Tibial artery (tissue), 4 donors: ENCODE data around the gene GNB3.
"Not testable (repeated sequence)": the region's sequence is repeated elsewhere in the genome, so short reads cannot be mapped to it uniquely, and the experiment has no call there.

Source experiments
- DNase-seq, 2 donors: peaks; one replicate each; pipeline ENCODE4 v3.0.0-alpha.2; 2019
- H3K27ac ChIP-seq, 2 donors: fragments of 200-600 bp; sonication (generic) in 1 of 2; 1 replicate in 1 of 2; 2 replicates in 1 of 2; pipeline ENCODE4 v1.5.1; 2018 to 2019; ENCODE audit warnings: mild to moderate bottlenecking in 1 of 2
- H3K27me3 ChIP-seq, 2 donors: fragments of 200-600 bp; sonication (generic) in 1 of 2; one replicate each; pipeline versions ENCODE4 v1.5.1 to v1.6.0; 2016 to 2019
- H3K36me3 ChIP-seq, 3 donors: fragments of 200-600 bp; sonication (generic) in 2 of 3; one replicate each; pipeline ENCODE4 v1.5.1; 2016 to 2019; ENCODE audit warnings: mild to moderate bottlenecking in 2 of 3
- H3K4me1 ChIP-seq, 4 donors: fragments of 200-600 bp; sonication (generic) in 2 of 4; 1 replicate in 3 of 4; 2 replicates in 1 of 4; pipeline ENCODE4 v1.5.1; 2016 to 2019
- H3K4me3 ChIP-seq, 2 donors: fragments of 200-600 bp; sonication (generic) in 1 of 2; 1 replicate in 1 of 2; 2 replicates in 1 of 2; pipeline ENCODE4 v1.5.1; 2018 to 2019; ENCODE audit warnings: mild to moderate bottlenecking in 2 of 2
- H3K9me3 ChIP-seq, 3 donors: fragments of 200-600 bp; sonication (generic) in 1 of 3; one replicate each; pipeline ENCODE4 v1.5.1; 2016 to 2019
- CTCF ChIP-seq, 2 experiments: fragments of 200-600 bp in 1 of 2; fragments of 450-650 bp in 1 of 2; IDR thresholded peaks; one replicate each; pipeline ENCODE4 v1.5.1; 2017 to 2019; ENCODE audit warnings: antibody characterized with exemption in 2 of 2, mild to moderate bottlenecking in 1 of 2, moderate library complexity in 1 of 2
- intact Hi-C: fragments of 100-400 bp; cut with DNase I; formaldehyde crosslinking; loops from one replicate; pipeline ENCODE4 v1.15.0; 2023; ENCODE audit warnings: low total_unique reads

Gene GNB3

GRCh38 chr12:6873094-6874014 lies 32.6 kb downstream of the GNB3 start, which contains the start of gene SPSB2:
Gene SPSB2 (minus strand): TSS chr12:6873303. CDS start chr12:6872901, 402 bp downstream.
- Histone ChIP-seq H3K36me3 (peaks cover 10 to 28% (median 21%) of the 10 kb centered on the region in 3 donors), H3K27me3 (no peaks in the 10 kb centered on the region), H3K9me3 (no peaks in the 10 kb centered on the region), H3K4me3 (peak within 1 kb of the TSS; percentile 73 to 76), H3K27ac (peak within 1 kb of the TSS; percentile 86 to 88), H3K4me1 (peaks cover 0 to 48% (median 37%) of the 10 kb centered on the region in 4 donors)
- TF ChIP-seq CTCF (IDR thresholded peaks at IDR 0.05) = no peak
- peak; percentile 96 to 99 for DNase-seq
- intact Hi-C loops = no loop called here

- Histone ChIP-seq H3K4me1 (peaks cover 0 to 42% (median 31%) of the 10 kb centered on the region in 4 donors), H3K4me3 (peak overlapping the region; percentile 73 to 76), H3K27ac (peak overlapping the region; percentile 86 to 88), H3K36me3 (peaks cover 10 to 28% (median 21%) of the 10 kb centered on the region in 3 donors)
- DNase-seq, H3K27me3 ChIP-seq, H3K9me3 ChIP-seq, intact Hi-C loops: not testable (repeated sequence)
Observed at GRCh38 chr12:6874015-6874368, 33.3 kb downstream of the GNB3 start.

- H3K27me3 ChIP-seq, H3K27ac ChIP-seq, H3K4me3 ChIP-seq, intact Hi-C loops, H3K4me1 ChIP-seq, H3K9me3 ChIP-seq, DNase-seq: not testable (repeated sequence)
- H3K36me3 ChIP-seq = peaks cover 8 to 34% (median 23%) of the 10 kb centered on the region in 3 donors
Observed at GRCh38 chr12:6879824-6880223, 39.1 kb downstream of the GNB3 start.

- TF ChIP-seq CTCF (IDR thresholded peaks at IDR 0.05) = no peak
- no peaks in the 10 kb centered on the region for H3K9me3 ChIP-seq
- H3K4me3 ChIP-seq = no peak overlapping the region
- no peaks in the 10 kb centered on the region for H3K27me3 ChIP-seq
- no peaks in the 10 kb centered on the region for H3K4me1 ChIP-seq
- peaks cover 8 to 39% (median 24%) of the 10 kb centered on the region in 3 donors for H3K36me3 ChIP-seq
- DNase-seq = no peak
- H3K27ac ChIP-seq = no peak overlapping the region
- intact Hi-C loops = no loop called here
Observed at GRCh38 chr12:6883252-6883651, 42.5 kb downstream of the GNB3 start.

- Histone ChIP-seq H3K27me3 (no peaks in the 10 kb centered on the region), H3K4me3 (no peak overlapping the region), H3K27ac (no peak overlapping the region), H3K36me3 (peaks cover 8 to 39% (median 24%) of the 10 kb centered on the region in 3 donors), H3K4me1 (no peaks in the 10 kb centered on the region), H3K9me3 (no peaks in the 10 kb centered on the region)
- no peak for TF ChIP-seq CTCF (IDR thresholded peaks at IDR 0.05)
- DNase-seq = no peak
- intact Hi-C loops = no loop called here
Observed at GRCh38 chr12:6883683-6884082, 43.0 kb downstream of the GNB3 start.

- Histone ChIP-seq H3K9me3 (no peaks in the 10 kb centered on the region), H3K4me3 (no peak overlapping the region), H3K27me3 (no peaks in the 10 kb centered on the region), H3K36me3 (peaks cover 8 to 39% (median 24%) of the 10 kb centered on the region in 3 donors), H3K4me1 (no peaks in the 10 kb centered on the region), H3K27ac (no peak overlapping the region)
- DNase-seq = no peak
- no peak for TF ChIP-seq CTCF (IDR thresholded peaks at IDR 0.05)
- intact Hi-C loops = no loop called here
Observed at GRCh38 chr12:6884539-6884938, 43.8 kb downstream of the GNB3 start.

- H3K4me1 ChIP-seq, H3K9me3 ChIP-seq, intact Hi-C loops, DNase-seq, H3K4me3 ChIP-seq, H3K27me3 ChIP-seq, H3K27ac ChIP-seq: not testable (repeated sequence)
- H3K36me3 ChIP-seq = peaks cover 8 to 39% (median 24%) of the 10 kb centered on the region in 3 donors
Observed at GRCh38 chr12:6886206-6886999, 45.7 kb downstream of the GNB3 start.
